Right kidney (tissue), 1 donor: ENCODE measurements around the gene RASGEF1C.

Experiments
- DNase-seq: peaks from one replicate; pipeline ENCODE4 v3.0.0-alpha.2; 2016

The RASGEF1C gene

GRCh38 chr5:180179442-180180420, 29.3 kb downstream of the RASGEF1C start:
- peak; percentile 40 for DNase-seq

- no peak for DNase-seq
Observed at GRCh38 chr5:180178531-180179441, 30.2 kb downstream of the RASGEF1C start.

- DNase-seq = no peak
Observed at GRCh38 chr5:180176191-180176590, 32.8 kb downstream of the RASGEF1C start.

DNA sequence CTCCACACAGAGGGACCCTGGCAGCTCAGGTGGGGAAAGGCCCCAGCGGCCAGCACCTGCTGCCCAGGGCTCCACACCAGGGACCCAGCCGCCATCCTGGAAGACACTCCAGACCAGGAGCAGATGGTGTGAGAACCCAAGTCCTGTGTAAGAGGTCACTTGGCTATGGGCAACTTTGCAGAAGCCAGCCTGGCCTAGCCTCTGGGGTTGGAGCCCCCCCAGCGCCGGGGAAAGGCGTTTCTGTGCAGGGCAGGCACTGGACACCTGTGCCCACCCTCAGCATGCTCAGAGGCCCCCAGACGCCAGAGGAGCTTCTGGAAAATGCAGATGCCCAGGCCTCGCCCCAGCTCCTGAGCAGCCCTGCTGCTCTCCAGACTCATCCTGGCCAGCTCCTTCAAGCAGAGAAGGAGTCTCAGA, 34.0 kb downstream of the RASGEF1C start:
- DNase-seq = no peak

DNA sequence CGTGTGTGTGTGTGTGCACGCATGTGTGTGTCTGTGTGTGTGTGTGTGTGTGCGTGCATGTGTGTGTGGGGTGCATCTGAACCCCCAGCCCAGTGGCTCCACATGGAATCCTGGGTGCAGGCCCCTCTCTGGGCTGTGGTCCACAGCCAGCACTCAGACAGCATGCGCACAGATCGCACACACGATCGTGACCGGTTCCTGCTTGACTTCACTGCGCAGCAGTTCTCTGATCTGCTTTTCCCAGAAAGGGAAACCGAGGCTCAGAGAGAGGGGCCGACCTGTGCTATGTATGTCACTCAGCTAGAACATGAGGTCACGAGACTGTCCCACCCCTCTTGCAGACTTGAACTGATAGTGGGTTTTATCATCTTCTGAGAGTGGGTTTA, 34.4 kb downstream of the RASGEF1C start:
- DNase-seq = no peak

DNA sequence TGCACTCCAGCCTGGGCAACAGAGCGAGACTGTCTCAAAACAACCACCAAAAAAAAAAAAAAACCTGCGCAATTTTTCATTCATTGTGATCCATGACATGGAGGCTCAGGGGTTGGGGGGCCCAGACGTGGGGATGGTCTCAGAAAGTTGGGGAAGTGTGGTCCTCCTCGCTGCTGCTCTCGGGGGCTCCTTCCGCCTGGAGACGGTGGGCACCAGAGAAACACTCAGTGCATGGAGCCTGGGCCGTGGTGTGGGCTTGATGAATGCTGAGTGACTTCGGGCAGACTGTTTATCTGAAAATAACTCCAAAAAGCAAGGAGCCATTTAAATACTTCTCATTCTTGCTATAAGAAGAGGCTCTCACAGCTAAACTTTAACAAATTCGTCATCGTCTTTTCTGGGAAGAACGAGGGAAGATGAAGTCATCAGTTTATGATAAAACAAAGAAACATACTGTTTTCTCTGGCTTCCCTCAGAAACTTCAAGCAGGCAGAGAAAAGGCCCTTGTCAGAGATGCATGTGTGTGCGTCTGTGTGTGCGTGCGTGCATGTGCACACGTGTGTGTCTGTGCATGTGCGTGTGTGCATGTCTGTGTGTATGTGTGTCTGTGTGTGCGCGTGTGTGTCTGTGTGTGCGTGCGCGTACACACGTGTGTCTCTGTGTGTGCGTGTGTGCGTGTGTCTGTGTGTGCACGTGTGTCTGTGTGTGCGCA, 35.0 kb downstream of the RASGEF1C start:
- DNase-seq = no peak

DNA sequence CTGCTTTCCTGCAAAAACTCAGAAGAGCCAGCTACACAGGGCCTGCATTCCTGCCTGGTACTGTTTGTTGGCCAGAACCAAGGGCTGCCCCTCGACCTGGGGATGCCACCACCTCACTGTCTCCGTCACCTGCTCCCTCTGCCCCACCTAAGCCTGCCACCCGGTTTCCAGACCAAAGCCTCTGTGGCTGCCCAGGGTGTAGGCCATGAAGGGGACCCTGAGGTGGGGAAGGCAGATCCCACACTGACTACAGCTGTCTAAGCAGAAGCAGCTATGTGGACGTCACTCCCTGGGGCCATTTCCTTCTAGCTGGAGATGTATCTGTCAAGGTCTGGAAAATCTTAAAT, 35.8 kb downstream of the RASGEF1C start:
- no peak for DNase-seq

DNA sequence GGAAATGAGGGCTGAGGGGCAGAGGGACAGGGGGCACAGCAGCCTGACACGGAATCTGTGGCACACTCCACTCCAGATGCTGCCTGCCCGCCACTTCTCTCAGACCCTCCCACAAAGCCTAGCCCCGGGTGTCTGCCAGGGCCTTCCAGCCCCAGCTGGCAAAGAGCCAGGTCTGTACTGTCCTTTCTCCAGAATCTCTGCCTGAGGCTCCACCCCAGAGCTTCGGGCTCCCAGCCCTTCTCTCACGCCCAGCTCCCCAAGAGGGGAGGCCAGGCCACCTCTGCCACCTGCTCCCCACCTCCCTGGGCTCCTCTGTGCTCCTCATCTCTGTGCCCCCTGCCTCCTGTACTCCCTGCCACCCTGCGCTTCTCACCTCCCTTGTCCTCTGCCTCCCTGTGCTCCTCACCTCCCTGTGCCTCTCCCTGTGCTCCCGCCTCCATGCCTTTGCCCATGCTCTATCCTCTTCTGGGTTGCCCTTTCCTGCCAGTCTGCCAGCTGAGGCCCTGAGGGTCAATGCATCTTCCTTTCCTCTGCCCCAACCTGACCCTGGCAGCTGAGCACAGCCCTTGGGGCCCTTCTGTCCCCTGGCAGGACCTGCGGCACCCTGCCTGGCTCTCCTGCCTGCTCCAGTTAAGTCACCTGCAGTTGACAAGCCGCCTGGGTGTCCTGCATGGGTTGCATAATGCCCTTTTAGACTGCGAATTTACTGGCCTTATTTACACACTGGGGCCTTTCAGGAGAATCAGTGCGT, 36.4 kb downstream of the RASGEF1C start:
- DNase-seq = no peak

DNA sequence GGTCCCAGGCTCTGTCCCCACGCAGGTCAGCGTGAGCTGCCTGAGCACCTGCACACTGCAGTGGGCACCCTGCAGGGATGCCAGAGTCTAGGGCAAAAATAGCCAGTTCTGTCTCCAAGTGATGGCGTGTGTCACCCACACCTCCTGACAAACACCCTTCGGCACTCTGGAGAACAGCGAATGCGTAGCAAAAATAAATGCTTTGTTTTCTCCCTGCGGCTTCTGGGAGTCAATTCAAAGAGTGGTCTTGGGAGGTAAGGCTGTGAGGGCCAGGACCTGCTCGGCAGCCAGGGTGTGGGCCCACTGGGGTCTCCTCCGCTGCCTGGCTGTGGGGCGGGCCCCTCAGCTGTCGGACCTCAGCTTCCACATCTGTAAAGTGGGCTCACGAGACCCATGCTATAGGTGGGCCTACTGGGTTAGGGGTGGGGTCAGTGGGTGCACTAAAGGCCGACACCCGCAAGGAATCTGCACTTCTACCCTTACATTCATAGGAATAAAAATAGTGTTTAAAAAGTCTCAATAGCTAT, 37.4 kb downstream of the RASGEF1C start:
- DNase-seq = no peak

DNA sequence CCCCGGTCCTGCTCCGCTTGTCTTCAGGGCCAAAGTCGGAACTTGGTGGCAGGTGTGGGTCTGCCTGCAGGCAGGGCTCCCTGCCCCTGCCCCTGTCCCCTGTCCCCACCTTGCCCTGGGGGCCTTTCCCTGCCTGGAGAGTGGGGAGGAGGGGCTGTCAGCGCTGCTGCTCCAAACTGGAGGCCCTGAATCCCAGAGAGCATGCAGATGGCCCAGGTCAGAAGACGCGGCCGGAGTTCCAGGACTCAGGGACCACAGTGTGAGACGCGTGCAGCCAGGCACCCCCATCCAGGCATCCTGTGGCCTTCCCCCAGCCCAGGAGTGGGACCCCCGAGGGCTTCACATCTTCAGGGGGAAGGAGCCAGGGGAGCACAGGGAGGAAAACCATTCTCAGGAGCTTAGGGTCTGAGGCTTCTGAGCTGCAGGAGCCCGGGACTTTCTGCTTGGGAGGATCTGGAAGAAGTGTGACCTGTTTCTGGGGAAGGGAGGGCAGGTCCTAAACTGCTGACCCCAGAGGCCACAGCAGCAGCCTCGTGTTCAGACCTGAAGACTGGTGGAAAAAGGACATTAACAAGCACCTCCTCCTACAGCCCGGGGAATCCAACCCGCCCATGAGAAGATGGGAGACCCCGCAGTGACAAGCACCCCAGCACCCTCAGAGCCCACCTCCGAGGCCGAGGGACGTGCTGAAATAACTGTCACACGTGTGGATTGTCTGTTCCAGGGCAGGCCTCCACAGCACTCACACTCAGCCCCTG, 38.0 kb downstream of the RASGEF1C start:
- DNase-seq = no peak

DNA sequence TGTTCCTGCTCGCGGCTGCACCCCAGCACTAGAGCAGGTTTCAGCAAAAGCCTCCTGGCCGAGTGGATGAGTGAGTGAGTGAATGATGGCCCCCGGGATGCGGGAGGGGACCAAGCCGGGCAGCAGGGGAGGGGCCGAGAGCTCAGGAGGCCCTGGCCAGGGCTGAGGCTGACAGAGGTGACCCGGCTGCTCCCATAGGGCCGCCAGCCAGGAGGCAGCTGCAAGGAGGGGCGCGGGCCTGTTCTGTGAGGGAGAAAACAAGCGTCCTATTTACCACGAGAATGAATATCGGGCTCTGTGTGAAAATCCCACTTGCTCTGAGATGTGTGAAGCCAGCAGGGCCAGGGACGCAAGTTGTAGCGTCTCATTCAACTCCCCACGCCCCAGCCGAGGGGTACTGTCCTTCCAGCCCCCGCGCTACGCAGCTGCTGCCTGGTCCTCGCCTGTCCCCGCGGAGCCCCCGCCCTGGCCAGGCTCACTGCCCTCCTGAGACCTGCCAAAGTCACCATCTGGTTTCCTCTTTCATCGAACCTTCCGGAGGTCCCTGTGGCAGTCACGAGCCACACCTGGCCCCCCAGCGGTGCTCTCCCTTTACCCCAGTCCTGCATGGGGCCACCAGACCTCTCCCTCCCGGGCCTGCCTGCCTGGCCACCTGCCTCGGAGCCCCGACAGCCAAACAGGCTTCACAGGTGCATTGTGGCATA, 38.8 kb downstream of the RASGEF1C start:
- DNase-seq = peak; percentile 41

DNA sequence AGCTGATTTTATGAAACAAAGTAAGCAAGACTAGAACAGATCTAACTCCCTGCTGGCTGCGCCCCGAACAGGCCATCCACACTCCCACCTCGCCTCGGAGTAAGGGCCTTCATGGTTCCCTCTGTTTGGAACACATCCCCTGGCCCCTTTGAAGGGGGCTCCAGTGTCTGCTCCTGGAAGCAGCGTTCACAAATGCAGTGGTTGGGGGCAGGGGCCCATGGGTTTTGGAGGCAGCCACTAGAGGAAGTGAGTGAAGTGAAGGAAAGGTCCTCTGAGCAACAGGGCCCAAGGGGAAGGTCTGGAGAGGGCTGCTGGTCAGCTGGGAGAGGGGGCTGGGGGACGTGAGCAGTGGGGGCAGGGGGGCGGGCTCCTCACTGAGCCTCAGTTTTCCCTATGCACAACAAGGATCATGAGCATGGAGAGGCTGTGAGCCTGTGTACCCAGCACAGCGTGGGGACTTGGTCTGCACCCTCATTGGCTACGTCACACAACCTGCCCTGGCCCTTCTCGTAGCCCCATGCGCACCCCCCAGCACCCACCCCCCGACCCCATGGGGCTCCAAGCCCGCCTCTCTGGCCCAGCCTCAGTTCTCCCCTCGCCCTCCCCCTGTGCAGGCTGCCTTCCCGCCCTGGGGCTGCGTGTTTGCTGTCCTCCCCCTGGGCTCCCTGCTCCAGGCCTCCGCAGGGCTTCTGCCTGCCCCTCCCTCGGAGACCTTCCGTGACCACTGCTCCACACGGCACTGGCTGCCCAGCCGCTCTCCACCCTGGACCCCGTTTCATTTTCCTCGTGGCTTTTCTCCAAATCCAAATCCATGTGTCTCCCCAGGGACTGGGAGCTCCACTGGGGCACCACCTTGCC, 39.5 kb downstream of the RASGEF1C start:
- DNase-seq = peak; percentile 34

GRCh38 chr5:180168758-180169157, 40.3 kb downstream of the RASGEF1C start:
- no peak for DNase-seq

GRCh38 chr5:180166176-180166575, 42.8 kb downstream of the RASGEF1C start:
- DNase-seq = no peak

GRCh38 chr5:180162304-180162661, 46.7 kb downstream of the RASGEF1C start:
- DNase-seq = no peak

GRCh38 chr5:180161420-180162303, 47.3 kb downstream of the RASGEF1C start:
- no peak for DNase-seq

DNA sequence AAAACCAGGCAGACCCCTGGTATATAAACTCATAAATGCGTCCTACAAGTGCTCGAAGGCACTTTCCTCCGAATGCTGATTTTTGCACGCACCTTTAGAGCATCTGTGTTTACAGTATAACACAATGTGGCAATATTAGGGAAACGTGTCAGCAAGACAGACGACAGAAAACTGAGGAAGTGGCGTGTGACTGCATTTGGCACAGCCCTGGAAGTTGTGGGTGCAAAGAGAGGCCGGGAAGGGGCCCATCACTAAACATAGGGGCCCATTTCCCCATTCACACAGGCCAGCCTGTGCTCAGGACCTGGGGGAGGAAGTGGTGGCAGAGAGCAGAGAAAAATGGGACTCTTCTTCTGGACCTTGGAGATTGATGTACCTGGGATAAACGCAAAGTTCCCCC, 48.2 kb downstream of the RASGEF1C start:
- no peak for DNase-seq

DNA sequence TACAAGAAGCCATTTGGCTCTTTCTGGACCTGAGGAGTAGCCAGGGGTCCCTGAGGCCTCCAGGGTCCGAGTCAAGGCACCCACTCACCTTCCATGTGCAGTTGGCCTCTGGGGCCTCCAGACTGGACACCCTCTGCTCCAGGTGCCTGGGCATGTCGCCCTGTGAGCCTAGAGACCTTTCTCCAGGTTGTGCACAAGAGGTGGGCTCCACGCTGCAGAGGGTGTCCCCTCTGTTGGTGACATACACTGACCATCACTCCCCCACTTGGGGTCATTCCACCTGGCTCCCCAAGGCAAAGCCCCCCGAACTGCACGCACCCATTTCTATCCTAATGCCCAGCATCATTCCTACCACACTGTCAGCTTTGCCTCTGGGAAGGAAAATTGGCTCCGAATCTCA, 48.8 kb downstream of the RASGEF1C start:
- DNase-seq = no peak
